HT1080 (cell line): ENCODE measurements around the gene TAF1L. TPM values are rescaled to one million over a fixed set of nuclear protein-coding genes. Genes with fewer than 3 reads are reported as not detected.

Source experiments
- DNase-seq: peaks from one replicate; pipeline ENCODE4 v3.0.0-alpha.2; 2015; ENCODE audit warnings: low read depth
- total RNA-seq: library from RNA; depleted of rRNA; stranded (reverse); fragments of >200 nt; shearing (Covaris generic); gene quantifications from 2 replicates; pipeline ENCODE4 v1.2.3, GENCODE V29; 2014; rRNA removed

TAF1L gene
- total RNA-seq, 1 experiment from 2014 or later, result not detected

DNA sequence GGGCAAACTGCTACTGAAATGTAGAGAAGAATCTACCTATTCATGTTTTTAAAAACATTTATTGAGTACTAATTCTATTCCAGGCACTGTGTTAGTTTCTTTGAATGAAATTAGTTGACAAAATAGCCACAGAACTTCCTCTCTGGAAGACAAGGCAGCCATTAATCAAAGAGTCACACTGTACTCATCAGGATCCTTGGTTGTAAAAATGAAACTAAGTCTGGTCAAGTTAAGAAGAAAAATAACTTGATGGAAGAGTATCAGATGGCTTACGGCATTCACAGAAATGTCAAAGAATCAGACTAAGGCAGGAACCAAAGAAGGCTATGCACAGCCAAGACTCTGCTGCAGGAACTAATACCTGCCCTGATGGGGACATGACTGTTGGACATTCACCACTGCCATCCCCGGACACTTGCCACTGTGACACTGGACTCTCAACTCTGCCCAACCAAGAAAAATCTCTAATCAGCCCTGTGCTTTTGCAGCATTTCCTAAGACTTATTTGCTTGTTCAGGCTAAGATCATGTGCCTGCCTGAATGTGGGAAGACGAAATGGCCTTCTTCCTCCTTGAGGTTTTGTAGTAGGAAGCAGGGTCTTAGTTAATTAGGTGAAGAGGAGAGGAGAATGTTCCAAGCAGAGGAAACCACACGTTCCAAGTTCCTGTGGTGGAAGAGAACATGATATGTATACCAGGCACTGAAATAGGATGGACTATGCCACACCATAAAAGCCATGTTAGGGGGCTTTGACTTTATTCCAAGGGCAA is 39.2 kb downstream of the TAF1L start:
- DNase-seq, result no peak

- DNase-seq, result peak; percentile 66
These were observed 44.6 kb downstream of the TAF1L start for GRCh38 chr9:32590898-32591297.

DNA sequence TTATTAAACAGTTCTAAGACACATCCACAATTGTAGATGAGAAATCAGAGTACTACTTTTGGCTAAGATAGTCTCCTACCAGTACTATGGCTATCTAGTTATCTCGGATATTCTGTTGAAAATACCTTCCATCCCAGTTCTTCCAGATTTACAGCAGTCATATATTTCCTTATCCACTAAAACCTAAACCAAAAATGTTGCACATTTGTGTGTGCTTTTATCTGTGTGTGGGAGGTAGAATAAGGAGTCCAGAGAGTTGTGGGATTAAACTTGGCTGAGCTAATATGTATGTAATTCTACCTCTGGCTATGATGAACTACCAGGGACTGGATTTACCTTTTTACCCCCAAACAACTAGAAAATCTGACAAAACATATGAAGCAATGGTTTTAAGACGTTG is 45.0 kb downstream of the TAF1L start:
- no peak for DNase-seq

DNA sequence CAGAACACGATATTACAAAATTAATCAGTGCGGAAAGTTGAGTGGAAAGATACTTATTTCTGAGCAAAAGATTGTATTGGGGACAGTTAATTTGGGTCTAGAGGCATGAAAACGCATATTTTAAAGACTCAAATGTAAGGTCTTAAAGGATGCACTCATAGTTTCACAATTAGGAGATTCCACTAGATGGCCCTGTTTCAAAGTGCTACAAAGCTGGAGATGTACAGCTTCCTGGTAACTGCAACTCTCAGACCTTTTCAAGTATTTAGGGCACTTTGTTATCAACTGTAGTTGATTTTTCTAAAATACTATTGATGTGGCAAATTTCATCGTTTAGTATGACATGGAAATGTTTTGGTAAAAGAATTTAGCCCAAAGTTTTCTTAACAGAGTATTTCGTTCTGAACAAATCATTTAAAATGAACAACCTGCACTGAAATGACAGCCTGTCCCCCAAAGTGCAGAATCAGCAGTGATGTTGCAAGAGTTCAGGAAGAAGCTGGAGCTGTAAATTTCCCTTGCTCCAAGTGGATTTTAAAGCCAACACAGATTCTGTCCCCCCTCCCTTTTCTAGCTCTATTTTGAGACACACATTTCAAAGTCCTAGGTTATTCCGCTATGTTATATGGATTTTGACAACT is 46.3 kb downstream of the TAF1L start:
- DNase-seq, result peak; percentile 58

GRCh38 chr9:32587901-32588300 is 47.6 kb downstream of the TAF1L start:
- peak; percentile 39 for DNase-seq

DNA sequence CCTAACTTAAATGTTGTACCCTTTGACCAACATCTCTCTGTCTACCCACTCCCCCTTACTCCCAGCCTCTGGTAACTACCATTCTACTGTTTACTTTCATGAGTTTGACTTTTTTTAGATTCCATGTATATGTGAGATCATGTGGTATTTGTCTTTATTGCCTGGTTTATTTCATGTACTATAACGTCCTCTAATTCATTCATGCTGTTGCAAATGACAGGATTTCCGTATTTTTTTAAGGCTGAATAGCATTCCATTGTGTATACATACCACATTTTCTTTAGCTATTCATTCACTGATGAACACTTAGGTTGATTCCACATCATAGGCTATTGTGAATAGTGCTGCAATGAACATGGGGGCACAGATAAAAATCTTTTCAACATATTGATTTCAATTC is 50.7 kb downstream of the TAF1L start:
- DNase-seq, result peak; percentile 27

- DNase-seq, result peak; percentile 63
These were observed 53.8 kb downstream of the TAF1L start for GRCh38 chr9:32581512-32582143.

- DNase-seq, result no peak
These were observed 54.7 kb downstream of the TAF1L start for GRCh38 chr9:32580631-32581300.

DNA sequence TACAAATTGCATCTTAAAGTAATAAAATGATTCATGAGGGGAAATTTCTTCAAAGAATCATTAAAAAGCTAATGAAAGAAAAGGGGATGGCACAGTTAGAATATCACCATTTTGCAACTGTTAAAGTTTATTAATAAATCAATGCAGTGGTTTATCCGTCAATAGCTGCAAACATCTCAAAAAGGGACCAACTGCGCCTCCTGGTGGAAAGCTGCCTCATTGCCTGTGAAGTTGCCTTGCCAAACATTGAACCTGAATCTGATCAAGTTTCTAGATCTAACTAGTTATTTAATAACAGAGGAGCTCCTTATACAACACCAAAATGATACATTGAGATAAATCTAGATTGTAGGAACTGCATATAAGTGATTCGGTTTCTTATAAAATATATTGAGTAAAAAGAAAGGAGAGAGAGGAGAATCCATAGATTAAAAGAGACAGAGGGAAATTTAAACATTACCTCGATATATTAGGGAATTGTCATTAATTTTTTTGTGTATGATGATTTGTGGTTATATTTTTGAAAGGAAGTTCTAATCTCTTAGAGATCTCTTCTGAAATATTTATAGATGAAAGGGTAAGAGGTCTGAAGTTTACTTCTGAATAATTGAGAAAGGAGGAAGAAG is 55.6 kb downstream of the TAF1L start:
- DNase-seq, result peak; percentile 30

Other genes with a start within 250 kb of the TAF1L start
- 7.3 TPM in 2 replicates for gene RIGI, start 109.5 kb downstream of the TAF1L start, total RNA-seq
- gene SMIM27, start 83.3 kb downstream of the TAF1L start, total RNA-seq, result 9.2 and 12.1 TPM in 2 replicates
- 20.8 and 27.0 TPM in 2 replicates for gene TOPORS, start 83.1 kb downstream of the TAF1L start, total RNA-seq
- 101 and 142 TPM in 2 replicates for gene NDUFB6, start 62.5 kb downstream of the TAF1L start, total RNA-seq
- not detected in 2 replicates for gene TMEM215, start 147.9 kb upstream of the TAF1L start, total RNA-seq